ENCODE results near the gene VGF.

VGF gene

GRCh38 chr7:101177644-101178043 lies 12.3 kb upstream of the VGF start:
- no peak for TF ChIP-seq PRDM10 (tag by site-specific recombination; IDR thresholded peaks at IDR 0.05)
- no peaks in the 10 kb centered on the region for H3K36me3 ChIP-seq (ENCODE audit: control insufficient read depth in 2 of 2, insufficient read depth in 1 of 2, low read length in 2 of 2)
- ChIA-PET POLR2A (no interaction called here), CTCF (interaction anchor here (0.9 kb wide), 1 partner anchor 83 kb away, joined by 4 read pairs; no protein-coding TSS in a partner anchor)
- H3K27ac ChIP-seq (ENCODE audit: extremely low read depth, low read depth, low read length): no peak overlapping the region
- no peak overlapping the region for H3K4me3 ChIP-seq (ENCODE audit: low read depth, low read length)
- H3K4me1 ChIP-seq (ENCODE audit: control insufficient read depth, insufficient read depth, low read length): peaks cover 5% of the 10 kb centered on the region; the same call in 1 of the 2 replicates
- H3K9me3 ChIP-seq (ENCODE audit: control insufficient read depth, insufficient read depth, low read depth, low read length): no peaks in the 10 kb centered on the region

- no peak overlapping the region for H3K27ac ChIP-seq (ENCODE audit: extremely low read depth, low read depth, low read length)
- no peaks in the 10 kb centered on the region for H3K36me3 ChIP-seq (ENCODE audit: control insufficient read depth in 2 of 2, insufficient read depth in 1 of 2, low read length in 2 of 2)
- POLR2A ChIA-PET: no interaction called here
- no peaks in the 10 kb centered on the region for H3K9me3 ChIP-seq (ENCODE audit: control insufficient read depth, insufficient read depth, low read depth, low read length)
- no peak overlapping the region for H3K4me3 ChIP-seq (ENCODE audit: low read depth, low read length)
- CTCF ChIA-PET: interaction anchor here (0.7 to 1.1 kb wide), 3 partner anchors 17 to 32 kb away, joined by 3 to 5 read pairs (median 5); no protein-coding TSS in a partner anchor
- no peak for TF ChIP-seq ZNF221 (tag by site-specific recombination; IDR thresholded peaks at IDR 0.05; ENCODE audit: borderline replicate concordance)
- TF ChIP-seq ZNF548 (tag by site-specific recombination; IDR thresholded peaks at IDR 0.05): no peak
- TF ChIP-seq ZNF16 (tag by site-specific recombination; IDR thresholded peaks at IDR 0.05; ENCODE audit: low read depth): no peak
- no peak for TF ChIP-seq ZBTB20 (tag by site-specific recombination; IDR thresholded peaks at IDR 0.05)
- TF ChIP-seq ZNF266 (tag by site-specific recombination; IDR thresholded peaks at IDR 0.05; ENCODE audit: low read depth): no peak
- no peak for TF ChIP-seq ZNF324 (tag by site-specific recombination; IDR thresholded peaks at IDR 0.05)
- TF ChIP-seq ZNF529 (tag by site-specific recombination; IDR thresholded peaks at IDR 0.05; ENCODE audit: insufficient replicate concordance): no peak
- TF ChIP-seq ZEB2 (tag by site-specific recombination; IDR thresholded peaks at IDR 0.05): no peak
- TF ChIP-seq ZBTB1 (tag by site-specific recombination; IDR thresholded peaks at IDR 0.05): no peak
- TF ChIP-seq ZNF114 (tag by site-specific recombination; IDR thresholded peaks at IDR 0.05): no peak
- TF ChIP-seq, protein P1, sequence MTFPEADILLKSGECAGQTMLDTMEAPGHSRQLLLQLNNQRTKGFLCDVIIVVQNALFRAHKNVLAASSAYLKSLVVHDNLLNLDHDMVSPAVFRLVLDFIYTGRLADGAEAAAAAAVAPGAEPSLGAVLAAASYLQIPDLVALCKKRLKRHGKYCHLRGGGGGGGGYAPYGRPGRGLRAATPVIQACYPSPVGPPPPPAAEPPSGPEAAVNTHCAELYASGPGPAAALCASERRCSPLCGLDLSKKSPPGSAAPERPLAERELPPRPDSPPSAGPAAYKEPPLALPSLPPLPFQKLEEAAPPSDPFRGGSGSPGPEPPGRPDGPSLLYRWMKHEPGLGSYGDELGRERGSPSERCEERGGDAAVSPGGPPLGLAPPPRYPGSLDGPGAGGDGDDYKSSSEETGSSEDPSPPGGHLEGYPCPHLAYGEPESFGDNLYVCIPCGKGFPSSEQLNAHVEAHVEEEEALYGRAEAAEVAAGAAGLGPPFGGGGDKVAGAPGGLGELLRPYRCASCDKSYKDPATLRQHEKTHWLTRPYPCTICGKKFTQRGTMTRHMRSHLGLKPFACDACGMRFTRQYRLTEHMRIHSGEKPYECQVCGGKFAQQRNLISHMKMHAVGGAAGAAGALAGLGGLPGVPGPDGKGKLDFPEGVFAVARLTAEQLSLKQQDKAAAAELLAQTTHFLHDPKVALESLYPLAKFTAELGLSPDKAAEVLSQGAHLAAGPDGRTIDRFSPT (tag by site-specific recombination; IDR thresholded peaks at IDR 0.05): no peak
- peaks cover 7% of the 10 kb centered on the region; the same call in 1 of the 2 replicates for H3K4me1 ChIP-seq (ENCODE audit: control insufficient read depth, insufficient read depth, low read length)
These were observed 10.3 kb upstream of the VGF start for GRCh38 chr7:101175664-101176063.

DNA sequence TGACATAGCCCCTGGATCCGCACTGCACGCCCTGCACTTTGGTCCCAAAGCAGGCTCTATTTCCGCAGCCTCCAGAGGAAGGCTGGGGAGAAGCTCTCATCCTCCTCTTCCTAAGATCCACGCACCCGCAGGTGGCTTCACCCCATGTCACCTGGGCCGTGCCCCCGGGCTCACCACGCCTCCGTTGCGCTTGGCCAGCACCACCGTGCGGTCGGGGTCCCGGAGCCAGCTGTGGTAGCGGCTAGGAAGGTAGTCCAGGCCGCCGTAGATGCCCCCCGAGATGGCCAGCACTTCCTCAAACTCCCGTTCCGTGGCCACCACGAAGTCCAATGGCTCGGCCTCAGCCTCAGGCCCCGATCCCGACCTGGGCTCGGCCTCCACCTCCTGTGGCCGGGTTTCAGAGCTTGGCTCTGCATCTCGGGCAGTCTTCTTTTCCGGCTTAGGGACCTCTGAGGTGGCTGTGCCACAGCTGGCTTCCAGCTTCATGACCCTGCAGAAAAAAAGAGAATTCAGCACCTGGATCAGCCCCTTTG lies 9.0 kb upstream of the VGF start:
- Histone ChIP-seq H3K4me3 (ENCODE audit: low read depth, low read length) (no peak overlapping the region), H3K27ac (ENCODE audit: extremely low read depth, low read depth, low read length) (no peak overlapping the region)
- POLR2A ChIA-PET: interaction anchor here (0.6 to 1.7 kb wide), 4 partner anchors 10 to 148 kb away, joined by 3 to 5 read pairs (median 4); partner anchors contain the start of genes PLOD3 and ZNHIT1

More for the DNA sequence above, 9.0 kb upstream of the VGF start:
- Histone ChIP-seq H3K36me3 (ENCODE audit: control insufficient read depth in 2 of 2, insufficient read depth in 1 of 2, low read length in 2 of 2) (no peaks in the 10 kb centered on the region), H3K9me3 (ENCODE audit: control insufficient read depth, insufficient read depth, low read depth, low read length) (no peaks in the 10 kb centered on the region), H3K4me1 (ENCODE audit: control insufficient read depth, insufficient read depth, low read length) (peaks cover 7% of the 10 kb centered on the region; the same call in 1 of the 2 replicates)
- CTCF ChIA-PET: interaction anchor here (0.6 to 2.1 kb wide), 7 partner anchors 9 to 329 kb away, joined by 4 to 21 read pairs (median 6); partner anchors contain the start of genes CLDN15 and VGF
- no peak for TF ChIP-seq ZNF132 (tag by site-specific recombination; IDR thresholded peaks at IDR 0.05; ENCODE audit: borderline replicate concordance)
- no peak for TF ChIP-seq ZBTB7A (tag by site-specific recombination; IDR thresholded peaks at IDR 0.05; ENCODE audit: low read depth)
- TF ChIP-seq, protein P2, sequence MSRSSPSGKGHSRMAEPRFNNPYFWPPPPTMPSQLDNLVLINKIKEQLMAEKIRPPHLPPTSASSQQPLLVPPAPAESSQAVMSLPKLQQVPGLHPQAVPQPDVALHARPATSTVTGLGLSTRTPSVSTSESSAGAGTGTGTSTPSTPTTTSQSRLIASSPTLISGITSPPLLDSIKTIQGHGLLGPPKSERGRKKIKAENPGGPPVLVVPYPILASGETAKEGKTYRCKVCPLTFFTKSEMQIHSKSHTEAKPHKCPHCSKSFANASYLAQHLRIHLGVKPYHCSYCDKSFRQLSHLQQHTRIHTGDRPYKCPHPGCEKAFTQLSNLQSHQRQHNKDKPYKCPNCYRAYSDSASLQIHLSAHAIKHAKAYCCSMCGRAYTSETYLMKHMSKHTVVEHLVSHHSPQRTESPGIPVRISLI (tag by site-specific recombination; IDR thresholded peaks at IDR 0.05): no peak
- TF ChIP-seq ZEB2 (tag by site-specific recombination; IDR thresholded peaks at IDR 0.05): no peak
- TF ChIP-seq HOXC10 (CRISPR knock-in tag; IDR thresholded peaks at IDR 0.05): no peak
- TF ChIP-seq ZNF768 (tag by site-specific recombination; IDR thresholded peaks at IDR 0.05): no peak
- TF ChIP-seq ZNF610 (tag by site-specific recombination; IDR thresholded peaks at IDR 0.05; ENCODE audit: borderline replicate concordance): no peak
- no peak for TF ChIP-seq ZNF16 (tag by site-specific recombination; IDR thresholded peaks at IDR 0.05; ENCODE audit: low read depth)

All from HEK293 (cell line).